Inflammatory macrophage treated with lipopolysaccharide for 4 hours (primary cell): ENCODE data around the gene GLDN.
"Not testable (repeated sequence)": the region's sequence is repeated elsewhere in the genome, so short reads cannot be mapped to it uniquely, and the experiment has no call there.

ENCODE experiments used
- DNase-seq: peaks from one replicate; pipeline ENCODE4 v3.0.0-alpha.2; 2020

Gene GLDN

GRCh38 chr15:51390966-51391422 is 49.5 kb downstream of the GLDN start:
- DNase-seq: no peak

GRCh38 chr15:51396921-51397320 is 55.5 kb downstream of the GLDN start:
- no peak for DNase-seq

- no peak for DNase-seq
These were observed 57.2 kb downstream of the GLDN start for GRCh38 chr15:51398626-51399025.

- peak; percentile 77 for DNase-seq
These were observed 59.8 kb downstream of the GLDN start for GRCh38 chr15:51401051-51401780.

GRCh38 chr15:51401872-51402517 is 60.5 kb downstream of the GLDN start:
- peak; percentile 69 for DNase-seq

DNA sequence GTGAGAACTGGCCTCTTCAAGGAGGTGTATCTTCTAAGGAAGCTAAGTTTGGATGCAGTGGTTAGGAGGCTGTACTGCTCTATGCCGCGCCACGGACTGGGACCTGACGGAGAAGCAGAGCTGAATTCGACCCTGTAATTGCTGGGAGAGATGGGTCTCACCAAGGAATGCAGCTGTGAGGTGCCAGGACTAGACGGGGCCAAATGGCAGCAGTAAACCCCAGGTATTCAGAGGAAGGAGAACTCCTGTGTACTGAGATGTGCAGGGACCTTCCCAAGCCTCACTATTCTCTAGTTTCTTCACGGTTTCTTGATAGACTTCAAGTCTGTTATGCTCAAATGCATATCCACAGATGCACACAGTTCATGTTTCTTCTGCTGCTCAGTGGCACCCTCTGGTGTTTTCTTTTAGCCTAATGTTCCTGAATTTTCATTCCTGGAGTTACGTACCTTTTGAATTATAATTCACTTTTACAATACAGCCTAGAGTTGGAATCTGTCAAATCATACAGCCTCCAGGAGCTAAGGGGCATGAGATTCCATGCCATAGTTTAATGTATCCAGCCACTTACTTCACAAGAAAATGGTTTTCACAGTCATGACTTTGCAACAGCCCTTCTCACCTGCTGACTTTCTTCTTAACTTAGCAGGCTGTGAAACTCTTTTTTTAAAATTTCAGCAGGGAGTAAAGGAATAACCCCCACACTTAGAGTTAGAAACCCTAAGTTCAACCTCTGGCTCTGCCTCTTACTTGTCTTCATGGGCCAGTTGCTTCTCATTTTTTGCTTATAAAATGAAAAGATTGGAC is 61.8 kb downstream of the GLDN start:
- peak; percentile 34 for DNase-seq

DNA sequence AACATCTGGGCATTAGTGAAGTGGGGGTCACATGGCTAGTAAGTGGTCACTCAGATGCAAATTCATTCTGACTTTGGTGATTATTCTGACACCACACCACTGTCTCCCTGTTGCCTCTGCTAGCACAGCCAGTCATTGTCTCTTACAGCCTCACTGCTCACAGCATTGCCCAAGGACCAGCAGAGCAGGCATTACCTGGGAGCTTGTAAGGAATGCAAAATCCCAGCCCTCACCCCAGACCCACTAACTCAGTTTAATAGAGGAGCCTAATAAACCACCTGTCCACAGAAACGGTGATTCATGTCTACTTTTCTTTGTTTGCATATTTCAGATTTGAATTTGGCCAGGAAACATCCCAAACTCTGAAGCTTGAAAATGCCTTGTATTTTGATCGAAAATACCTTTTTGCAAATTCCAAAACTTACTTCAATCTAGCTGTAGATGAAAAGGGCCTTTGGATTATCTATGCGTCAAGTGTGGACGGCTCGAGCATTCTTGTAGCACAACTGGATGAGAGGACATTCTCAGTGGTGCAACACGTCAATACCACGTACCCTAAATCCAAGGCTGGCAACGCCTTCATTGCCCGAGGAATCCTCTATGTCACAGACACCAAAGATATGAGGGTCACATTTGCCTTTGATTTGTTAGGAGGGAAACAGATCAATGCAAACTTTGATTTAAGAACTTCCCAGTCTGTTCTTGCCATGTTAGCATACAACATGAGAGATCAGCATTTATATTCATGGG is 62.7 kb downstream of the GLDN start:
- DNase-seq: no peak

DNA sequence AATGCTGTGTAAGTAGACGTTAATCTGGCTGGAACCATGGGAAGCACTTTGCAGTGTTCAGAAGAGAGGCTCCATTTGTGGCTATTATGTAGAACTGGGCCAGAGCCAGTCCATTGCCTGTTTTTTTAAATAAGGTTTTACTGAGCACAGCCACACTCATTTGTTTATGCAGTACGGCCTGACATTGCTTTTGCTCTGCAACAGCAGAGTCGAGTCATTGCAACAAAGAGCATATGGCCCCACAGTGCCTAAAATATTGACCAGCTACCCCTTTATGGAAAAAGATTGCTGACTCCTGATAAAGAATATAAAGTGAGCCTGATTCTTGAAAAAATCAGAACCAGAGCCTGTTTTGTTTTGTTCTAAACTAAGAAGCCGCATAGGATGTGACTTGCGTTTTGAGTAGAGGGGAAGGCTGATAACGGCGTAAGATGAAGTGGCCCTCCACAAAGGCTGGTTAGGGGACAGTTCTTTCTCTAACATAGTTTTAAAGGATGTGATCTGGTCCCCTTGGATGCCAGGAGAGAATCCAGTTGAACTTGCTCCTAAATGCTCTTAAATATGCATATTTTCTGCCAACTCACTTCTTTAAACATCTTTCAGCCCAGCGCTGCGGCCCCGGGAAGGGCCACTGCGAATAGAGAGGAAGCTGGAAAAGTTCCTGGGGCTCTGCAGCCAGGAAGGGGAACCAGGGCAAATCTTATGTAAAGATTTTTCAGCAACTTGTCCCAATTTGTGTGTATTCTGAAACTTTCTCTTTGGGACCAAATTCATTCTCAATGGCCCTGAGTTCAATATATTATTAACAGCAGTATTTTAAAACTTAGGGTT is 64.5 kb downstream of the GLDN start:
- DNase-seq: no peak

DNA sequence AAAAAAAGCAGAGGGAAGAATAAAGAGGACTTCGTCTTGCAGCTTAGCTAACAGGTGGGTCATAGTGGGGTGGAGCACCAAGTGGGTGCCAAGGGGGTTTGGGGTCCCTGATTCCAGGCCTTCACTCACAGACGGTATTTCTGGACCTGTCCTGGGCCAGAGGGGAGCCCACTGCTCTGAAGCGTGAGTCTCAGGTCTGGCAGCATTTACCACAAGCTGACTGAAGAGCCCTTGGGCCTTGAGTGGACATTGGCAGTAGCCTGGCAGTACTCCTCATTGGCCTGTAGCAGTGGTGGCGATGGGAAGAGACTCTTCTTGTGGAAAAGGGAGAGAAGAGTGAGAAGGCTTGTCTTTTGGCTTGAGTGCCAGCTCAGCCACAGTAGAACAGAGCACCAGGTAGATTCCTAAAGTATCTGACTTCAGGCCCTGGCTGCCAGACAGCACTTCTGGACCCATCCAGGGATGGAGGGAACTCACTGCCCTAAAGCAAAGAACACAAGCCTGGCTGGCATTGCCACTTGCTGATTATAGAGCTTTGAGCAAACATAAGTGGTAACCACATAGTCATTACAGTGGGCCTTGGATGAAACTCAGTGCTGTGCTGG is 72.9 kb downstream of the GLDN start:
- DNase-seq: no peak

DNA sequence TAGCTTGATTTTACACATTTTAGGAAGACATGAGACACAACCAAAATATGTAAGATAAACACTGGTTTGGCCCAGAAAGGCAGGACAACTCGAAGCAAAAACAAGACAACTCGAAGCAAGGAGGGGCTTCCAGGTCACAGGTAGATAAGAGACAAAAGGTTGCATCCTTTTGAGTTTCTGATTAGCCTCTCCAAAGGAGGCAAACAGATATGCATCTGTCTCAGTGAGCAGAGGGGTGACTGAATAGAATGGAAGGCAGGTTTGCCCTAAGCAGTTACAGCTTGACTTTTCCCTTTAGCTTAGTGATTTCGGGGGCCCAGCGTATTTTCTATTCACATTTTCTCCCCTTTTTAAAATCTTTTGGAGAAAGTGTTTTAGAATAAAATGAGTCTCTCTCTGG is 74.7 kb downstream of the GLDN start:
- DNase-seq: no peak

- not testable (repeated sequence) for DNase-seq
These were observed 81.6 kb downstream of the GLDN start for GRCh38 chr15:51423040-51423439.

GRCh38 chr15:51424780-51425179 is 83.3 kb downstream of the GLDN start:
- DNase-seq: no peak

GRCh38 chr15:51425517-51426040 is 84.1 kb downstream of the GLDN start:
- DNase-seq: no peak

GRCh38 chr15:51438526-51438925 is 97.1 kb downstream of the GLDN start:
- no peak for DNase-seq

DNA sequence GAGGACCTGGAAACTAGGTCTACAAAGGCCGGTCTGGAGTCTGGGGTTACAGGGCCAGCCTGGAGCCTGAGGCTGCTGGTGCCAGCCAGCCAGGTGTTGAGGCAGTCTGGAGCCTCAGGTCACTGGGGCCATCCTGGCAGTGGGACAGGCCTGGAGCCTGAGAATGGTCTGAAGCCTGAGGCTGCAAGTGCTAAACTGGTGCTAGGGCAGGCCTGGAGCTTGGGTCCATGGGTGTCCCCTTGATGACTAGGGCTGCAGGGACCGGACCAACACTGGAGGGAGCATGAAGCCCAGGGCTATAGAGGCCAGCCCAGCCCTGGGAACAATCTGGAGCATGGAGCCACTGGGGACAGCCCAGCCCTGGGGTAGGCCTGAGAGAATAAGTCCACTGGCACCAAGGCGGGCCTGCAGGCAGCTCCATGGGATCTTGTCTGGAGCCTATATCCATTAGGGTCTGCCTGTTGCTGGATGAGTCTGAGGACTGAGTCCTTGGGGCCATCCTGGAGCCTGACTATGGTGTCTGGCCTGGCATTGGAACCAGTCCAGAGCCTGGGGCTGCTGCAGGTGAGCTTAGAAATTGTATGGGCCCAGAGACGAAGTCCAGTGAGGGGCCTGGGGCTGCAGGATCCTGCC is 101.9 kb downstream of the GLDN start:
- DNase-seq: no peak

GRCh38 chr15:51444112-51444511 is 102.7 kb downstream of the GLDN start:
- DNase-seq: no peak

- DNase-seq: no peak
These were observed 103.4 kb downstream of the GLDN start for GRCh38 chr15:51444807-51445206.

GRCh38 chr15:51446029-51446744 is 104.7 kb downstream of the GLDN start:
- DNase-seq: not testable (repeated sequence)

DNA sequence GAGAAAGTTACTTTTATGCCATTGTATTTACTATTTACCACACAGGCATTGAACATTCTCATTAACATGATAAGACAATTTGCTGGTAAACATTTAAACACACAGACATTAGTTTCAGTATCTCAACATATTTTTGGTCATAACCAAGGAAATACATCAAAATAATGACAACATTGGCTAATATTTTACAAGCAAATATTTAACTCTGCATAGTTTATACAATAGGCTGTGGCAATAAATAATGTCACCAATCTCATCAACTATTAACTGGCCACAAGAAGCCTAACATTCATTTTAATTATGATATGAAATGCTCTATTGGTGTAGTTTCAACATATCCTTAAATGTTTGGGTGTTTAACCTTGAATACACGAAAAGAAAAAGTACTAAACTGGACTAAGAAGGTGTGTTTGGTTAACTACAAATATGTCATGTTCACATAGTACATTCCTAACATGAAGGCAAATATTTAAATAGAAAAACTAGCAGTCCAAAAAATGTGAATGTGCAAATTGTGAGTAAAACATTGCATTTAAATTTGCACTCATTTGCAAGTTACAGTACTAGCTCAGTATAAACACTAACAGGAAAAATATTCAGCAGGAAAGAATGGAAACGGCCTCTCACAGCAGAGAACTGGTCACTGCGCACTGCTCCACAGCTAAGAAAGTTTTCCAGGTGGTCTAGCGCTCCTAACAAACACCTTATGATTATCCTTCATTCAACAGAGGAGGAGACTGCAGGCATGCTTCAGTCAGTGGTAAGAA is 106.6 kb downstream of the GLDN start:
- no peak for DNase-seq
